HEK293T (cell line): Measurements from ENCODE around the gene WNT1.

Source experiments
- CTCF ChIA-PET: fragments of 350-600 bp; formaldehyde crosslinking; extraction: SDS; loops from one replicate; lab custom pipeline; 2021; ENCODE audit warnings: antibody characterized with exemption, inconsistent platforms; lab: Yijun Ruan, JAX
- POLR2A ChIA-PET: fragments of 350-600 bp; formaldehyde crosslinking; extraction: SDS; loops from one replicate; lab custom pipeline; 2020; ENCODE audit warnings: antibody characterized with exemption, inconsistent platforms; lab: Yijun Ruan, JAX
- DNase-seq: peaks from one replicate; pipeline ENCODE4 v3.0.0; 2012; ENCODE audit warnings: mixed read lengths; ENCODE audit errors: extremely low spot score
- ARNT ChIP-seq: fragments of 450-650 bp; IDR thresholded peaks from 2 replicates; pipeline ENCODE4 v1.6.1; 2017; ENCODE audit warnings: mild to moderate bottlenecking
- BHLHE40 ChIP-seq: fragments of 450-650 bp; IDR thresholded peaks from 2 replicates; pipeline ENCODE4 v1.6.1; 2016; ENCODE audit warnings: mild to moderate bottlenecking, moderate library complexity, borderline replicate concordance
- CTBP1 ChIP-seq: fragments of 450-650 bp; IDR thresholded peaks from 2 replicates; pipeline ENCODE4 v1.6.1; 2016; ENCODE audit warnings: borderline replicate concordance
- ELF4 ChIP-seq: fragments of 450-650 bp; IDR thresholded peaks from 2 replicates; pipeline ENCODE4 v1.6.1; 2017; ENCODE audit warnings: antibody characterized with exemption
- FOXA1 ChIP-seq: fragments of 450-650 bp; IDR thresholded peaks from 2 replicates; pipeline ENCODE4 v1.6.1; 2016; ENCODE audit warnings: mild to moderate bottlenecking
- FOXK2 ChIP-seq: fragments of 450-650 bp; IDR thresholded peaks from 2 replicates; pipeline ENCODE4 v1.6.1; 2016; ENCODE audit warnings: mild to moderate bottlenecking
- FOXM1 ChIP-seq: fragments of 450-650 bp; IDR thresholded peaks from 2 replicates; pipeline ENCODE4 v1.6.1; 2017; ENCODE audit warnings: mild to moderate bottlenecking, borderline replicate concordance
- HDGF ChIP-seq: fragments of 450-650 bp; IDR thresholded peaks from 2 replicates; pipeline ENCODE4 v1.6.1; 2017; ENCODE audit warnings: antibody characterized with exemption, borderline replicate concordance
- L3MBTL2 ChIP-seq: fragments of 450-650 bp; conservative IDR thresholded peaks from 2 replicates; pipeline ENCODE4 v1.6.1; 2016; ENCODE audit warnings: mild to moderate bottlenecking
- LEF1 ChIP-seq: fragments of 450-650 bp; IDR thresholded peaks from 2 replicates; pipeline ENCODE4 v1.6.1; 2017; ENCODE audit warnings: mild to moderate bottlenecking, borderline replicate concordance
- NFRKB ChIP-seq: fragments of 450-650 bp; IDR thresholded peaks from 2 replicates; pipeline ENCODE4 v1.6.1; 2016; ENCODE audit warnings: mild to moderate bottlenecking, moderate library complexity
- SP1 ChIP-seq: fragments of 450-650 bp; IDR thresholded peaks from 2 replicates; pipeline ENCODE4 v1.6.1; 2017
- SUZ12 ChIP-seq: fragments of 450-650 bp; IDR thresholded peaks from 2 replicates; pipeline ENCODE4 v1.6.1; 2016; ENCODE audit warnings: mild to moderate bottlenecking
- TARDBP ChIP-seq: fragments of 450-650 bp; IDR thresholded peaks from 2 replicates; pipeline ENCODE4 v1.6.1; 2016
- ZNF384 ChIP-seq: fragments of 450-650 bp; IDR thresholded peaks from 2 replicates; pipeline ENCODE4 v1.6.1; 2016
- TF ChIP-seq, protein P1 (sequence below): fragments of 450-650 bp; IDR thresholded peaks from 2 replicates; pipeline ENCODE4 v1.6.1; 2016

The WNT1 gene

DNA sequence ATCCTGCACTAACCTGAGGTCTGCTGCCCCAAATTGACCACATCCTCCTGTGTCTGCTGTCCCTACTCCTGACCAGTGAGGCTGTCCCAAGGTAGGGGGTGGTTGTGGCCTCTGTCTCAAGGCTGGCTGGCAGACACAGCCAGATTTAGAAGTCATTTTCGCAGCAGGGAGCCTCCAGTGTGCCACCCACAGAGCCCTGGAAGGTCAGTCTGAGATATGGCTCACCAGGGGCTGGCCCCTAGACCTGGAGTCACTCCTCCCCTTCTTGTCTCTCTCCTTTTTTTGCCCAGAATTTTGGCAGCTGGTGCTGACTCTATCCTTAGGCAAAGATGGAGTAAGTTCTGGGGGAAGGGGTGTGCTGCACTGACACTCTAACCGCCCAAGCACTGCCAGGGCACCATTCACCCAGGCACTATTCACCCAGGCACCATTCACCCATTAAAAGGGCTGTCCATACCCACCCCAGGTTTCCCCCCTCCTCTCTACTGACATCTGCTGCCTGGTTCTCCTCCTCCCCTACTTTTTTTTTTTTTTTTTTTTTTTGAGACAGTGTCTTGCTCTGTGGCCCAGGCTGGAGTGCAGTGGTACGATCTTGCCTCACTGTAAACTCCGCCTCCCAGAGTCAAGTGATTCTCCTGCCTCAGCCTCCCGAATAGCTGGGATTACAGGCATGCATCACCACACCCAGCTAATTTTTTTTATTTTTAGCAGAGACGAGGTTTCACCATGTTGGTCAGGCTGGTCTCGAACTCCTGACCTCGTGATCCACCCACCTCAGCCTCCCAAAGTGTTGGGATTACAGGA, 13.3 kb downstream of the WNT1 start:
- no peak for DNase-seq
- CTCF ChIA-PET = interaction anchor here (0.6 to 2.4 kb wide), 2 partner anchors 8 to 182 kb away, joined by 4 to 8 read pairs; no protein-coding TSS in a partner anchor

DNA sequence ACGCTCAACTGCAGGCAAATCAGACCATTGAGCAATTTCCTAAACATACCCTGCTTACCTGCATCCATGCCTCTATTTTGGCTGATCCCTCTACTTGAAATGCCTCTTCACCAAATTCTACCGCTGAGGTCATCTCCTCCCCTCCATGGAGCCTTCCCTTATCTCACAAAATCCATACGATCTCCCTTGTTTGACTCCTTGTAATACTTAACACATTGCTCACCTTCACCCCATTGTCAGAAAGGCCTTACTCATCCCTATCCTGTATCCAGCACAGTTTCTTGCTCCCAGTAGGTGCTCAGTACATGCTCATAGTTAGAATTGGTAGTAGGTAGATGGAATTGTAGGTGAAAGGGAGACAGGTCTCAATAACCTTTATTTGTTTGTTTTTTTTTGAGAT, 15.7 kb downstream of the WNT1 start:
- CTCF ChIA-PET = interaction anchor here (1.1 to 2.4 kb wide), 2 partner anchors 11 to 18 kb away, joined by 4 to 8 read pairs; no protein-coding TSS in a partner anchor
- no peak for DNase-seq
- POLR2A ChIA-PET = interaction anchor here (0.7 kb wide), 1 partner anchor 142 kb away, joined by 3 read pairs; the partner anchor contains the start of gene DDX23
- TF ChIP-seq ARNT (no peak), FOXK2 (no peak), SUZ12 (no peak)

More for the DNA sequence above, 13.3 kb downstream of the WNT1 start:
- TF ChIP-seq L3MBTL2 = no peak
- no peak for TF ChIP-seq LEF1
- TF ChIP-seq NFRKB = no peak
- peak; percentile 79; the same call in 1 of the 2 replicates for TF ChIP-seq ZNF384
- POLR2A ChIA-PET = interaction anchor here (1.7 kb wide), 1 partner anchor 34 kb away, joined by 6 read pairs; the partner anchor contains the start of gene ARF3

DNA sequence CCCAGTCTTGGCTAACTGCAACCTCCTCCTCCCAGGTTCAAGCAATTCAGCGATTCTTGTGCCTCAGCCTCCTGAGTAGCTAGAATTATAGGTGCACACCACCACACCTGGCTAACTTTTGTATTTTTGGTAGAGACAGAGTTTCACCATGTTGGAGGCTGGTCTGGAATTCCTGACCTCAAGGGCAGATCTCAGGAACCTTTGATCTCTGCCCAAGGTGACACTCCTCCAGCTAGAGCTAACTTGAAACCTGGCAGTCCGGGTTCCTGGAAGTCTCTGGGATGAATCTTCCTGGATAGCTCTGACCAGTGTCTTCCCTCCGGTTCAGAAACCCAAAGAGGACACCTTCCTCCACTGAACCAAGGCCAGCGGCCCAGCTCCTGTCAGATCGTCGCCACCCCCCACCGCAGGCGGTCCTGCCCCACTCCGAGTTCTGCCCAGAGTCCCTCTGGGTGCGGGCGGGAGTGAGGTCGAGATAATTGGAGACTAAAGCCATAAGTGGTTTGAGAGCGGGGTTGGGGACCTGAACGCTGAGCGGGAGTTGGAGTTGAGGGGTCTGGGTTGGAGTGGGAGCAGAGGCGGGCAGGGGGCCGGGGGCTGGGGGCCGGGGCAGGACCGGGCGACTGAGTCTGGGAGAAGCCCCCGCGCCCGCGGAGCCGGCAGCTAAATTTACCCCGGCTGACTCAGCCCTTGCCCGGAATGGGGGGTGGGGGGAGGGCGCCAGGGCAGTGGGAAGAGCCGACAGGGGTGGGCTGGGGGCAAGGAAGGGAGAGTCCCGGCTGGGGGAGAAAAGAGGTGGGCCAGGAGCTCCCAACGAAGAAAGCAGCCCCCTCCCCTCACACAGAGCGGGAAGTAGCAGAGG, 16.3 kb downstream of the WNT1 start:
- TF ChIP-seq FOXM1 (no peak), ZNF384 (no peak), ARNT (no peak), BHLHE40 (no peak), L3MBTL2 (no peak), FOXA1 (no peak), FOXK2 (no peak), CTBP1 (no peak), SP1 (no peak), SUZ12 (no peak), ELF4 (no peak), HDGF (no peak), TARDBP (no peak), NFRKB (no peak), LEF1 (no peak)
- TF ChIP-seq, protein P1, sequence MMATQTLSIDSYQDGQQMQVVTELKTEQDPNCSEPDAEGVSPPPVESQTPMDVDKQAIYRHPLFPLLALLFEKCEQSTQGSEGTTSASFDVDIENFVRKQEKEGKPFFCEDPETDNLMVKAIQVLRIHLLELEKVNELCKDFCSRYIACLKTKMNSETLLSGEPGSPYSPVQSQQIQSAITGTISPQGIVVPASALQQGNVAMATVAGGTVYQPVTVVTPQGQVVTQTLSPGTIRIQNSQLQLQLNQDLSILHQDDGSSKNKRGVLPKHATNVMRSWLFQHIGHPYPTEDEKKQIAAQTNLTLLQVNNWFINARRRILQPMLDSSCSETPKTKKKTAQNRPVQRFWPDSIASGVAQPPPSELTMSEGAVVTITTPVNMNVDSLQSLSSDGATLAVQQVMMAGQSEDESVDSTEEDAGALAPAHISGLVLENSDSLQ = no peak
- CTCF ChIA-PET = interaction anchor here (1.0 to 1.1 kb wide), 2 partner anchors 19 to 104 kb away, joined by 3 to 4 read pairs; no protein-coding TSS in a partner anchor
- POLR2A ChIA-PET = interaction anchor here (0.7 kb wide), 1 partner anchor 142 kb away, joined by 3 read pairs; the partner anchor contains the start of gene DDX23
- no peak for DNase-seq

DNA sequence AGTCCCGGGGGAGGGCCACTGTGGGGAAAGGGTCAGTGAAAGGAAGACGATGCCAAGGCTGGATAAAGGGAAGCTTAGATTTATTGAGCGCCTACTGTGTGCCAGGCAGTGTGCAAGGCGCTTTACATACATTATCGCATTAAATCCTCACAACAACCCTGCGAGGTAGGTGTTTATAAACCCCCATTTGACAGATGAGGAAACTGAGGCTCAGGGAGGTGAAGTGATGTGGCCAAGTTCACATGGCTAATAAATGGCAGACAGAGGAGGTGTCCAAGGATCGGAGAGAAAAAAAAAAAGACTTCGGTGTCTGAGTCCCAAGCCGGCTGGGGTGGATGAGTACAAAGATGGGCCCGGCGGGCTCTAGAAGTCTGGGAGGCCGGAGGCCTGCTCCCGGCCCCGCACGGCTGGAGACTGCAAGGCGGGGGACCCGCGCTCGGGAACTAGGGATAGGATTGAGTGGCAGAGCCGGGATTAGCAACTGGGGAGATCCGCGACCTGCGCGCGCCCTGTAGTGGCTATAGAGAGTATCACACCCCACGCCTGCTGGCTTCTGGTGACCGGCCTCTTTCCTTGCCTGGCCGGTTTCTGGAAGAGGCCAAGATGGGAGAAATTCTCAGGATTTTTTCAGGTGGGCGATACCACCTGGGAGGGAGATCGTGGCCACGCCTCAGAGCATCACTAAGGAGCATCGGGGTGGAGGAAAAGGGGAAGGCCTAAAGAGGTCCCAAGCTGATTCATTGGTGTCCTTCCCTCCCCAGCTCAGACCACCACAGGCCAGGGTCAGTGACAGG, 17.2 kb downstream of the WNT1 start:
- ChIA-PET POLR2A (no interaction called here), CTCF (interaction anchor here (0.6 to 1.0 kb wide), 3 partner anchors 10 to 130 kb away, joined by 3 to 4 read pairs (median 3); partner anchors contain the start of gene RND1)
- DNase-seq = peak; percentile 93

DNA sequence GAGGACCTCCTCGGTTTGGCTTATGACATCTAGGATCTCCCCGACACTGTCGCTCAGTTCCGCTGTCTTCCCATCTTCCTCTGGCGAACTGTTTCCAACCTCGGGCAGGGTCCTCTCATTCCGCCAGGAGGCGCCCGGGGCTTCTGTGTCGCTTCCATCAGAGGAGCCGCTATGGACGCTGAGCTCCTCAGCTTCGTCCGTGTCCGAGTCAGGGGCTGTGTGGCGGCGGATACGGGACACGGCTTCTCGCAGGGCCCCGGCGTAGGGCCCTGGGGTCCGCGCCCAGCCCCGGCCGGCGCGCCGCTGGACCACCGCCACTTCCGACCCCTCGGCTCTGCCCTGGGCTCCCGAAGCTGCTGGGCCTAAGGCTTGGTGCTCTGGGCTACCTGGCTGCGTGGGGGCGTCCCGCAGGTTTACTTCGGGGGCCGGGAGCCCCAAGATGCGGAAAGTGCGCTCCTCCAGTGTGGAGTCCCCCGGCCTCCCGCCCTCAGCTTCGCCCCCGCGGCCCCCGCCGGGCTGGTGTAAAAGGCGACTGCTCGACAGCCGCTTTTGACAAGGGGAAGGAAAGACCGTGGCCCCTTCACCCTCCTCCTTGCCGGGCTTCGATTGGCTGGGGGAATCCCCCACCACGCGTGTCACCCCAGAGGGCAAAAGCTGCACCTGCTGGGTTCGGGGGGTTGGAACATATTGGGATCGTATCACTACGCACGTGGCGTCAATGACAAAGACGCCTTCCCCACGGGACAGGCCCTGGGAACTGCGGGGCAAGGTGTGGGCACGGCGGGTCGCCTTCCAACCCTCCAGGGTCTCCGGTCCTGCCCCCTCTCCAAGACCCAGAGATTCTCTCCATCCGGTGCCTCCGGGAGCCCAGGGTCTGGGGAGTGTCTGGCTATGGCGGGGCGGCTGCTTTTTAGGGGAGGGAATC, 18.9 kb downstream of the WNT1 start:
- CTCF ChIA-PET = interaction anchor here (0.6 to 4.5 kb wide), 8 partner anchors 8 to 170 kb away, joined by 3 to 26 read pairs (median 3); no protein-coding TSS in a partner anchor
- TF ChIP-seq ZNF384 = no peak
- no peak for TF ChIP-seq FOXM1
- TF ChIP-seq FOXA1 = no peak
- TF ChIP-seq NFRKB = no peak
- no peak for TF ChIP-seq SUZ12
- no peak for TF ChIP-seq L3MBTL2
- no peak for TF ChIP-seq SP1
- TF ChIP-seq TARDBP = no peak
- no peak for TF ChIP-seq ARNT
- TF ChIP-seq, protein P1 = no peak
- no peak for TF ChIP-seq BHLHE40
- no peak for TF ChIP-seq LEF1
- no peak for TF ChIP-seq ELF4
- no peak for TF ChIP-seq FOXK2
- TF ChIP-seq HDGF = no peak
- peak; percentile 48 for DNase-seq
- POLR2A ChIA-PET = interaction anchor here (0.7 to 2.2 kb wide), 3 partner anchors 9 to 133 kb away, joined by 3 to 5 read pairs (median 3); partner anchors contain the start of gene ARF3

More for the DNA sequence above, 17.2 kb downstream of the WNT1 start:
- no peak for TF ChIP-seq L3MBTL2
- TF ChIP-seq, protein P1 = peak; percentile 94
